Head of caudate nucleus (tissue), 42 donors: ENCODE measurements around the gene SRGAP1.

Source experiments
- DNase-seq, 42 donors: peaks; one replicate each; pipeline versions ENCODE4 v3.0.0 to v3.0.0-alpha.2; 2020 to 2021; ENCODE audit warnings: mixed read lengths in 7 of 42
- intact Hi-C: fragments of 100-400 bp; cut with DNase I; formaldehyde crosslinking; loops from one replicate; pipeline ENCODE4 v1.15.0; 2022

SRGAP1 gene

GRCh38 chr12:63893170-63893569, 48.7 kb downstream of the SRGAP1 start:
- intact Hi-C loops = no loop called here
- no peak for DNase-seq

- intact Hi-C loops = no loop called here
- no peak for DNase-seq
These were observed 49.6 kb downstream of the SRGAP1 start for GRCh38 chr12:63894132-63894531.

GRCh38 chr12:63895841-63896240, 51.3 kb downstream of the SRGAP1 start:
- no peak for DNase-seq
- intact Hi-C loops = no loop called here

DNA sequence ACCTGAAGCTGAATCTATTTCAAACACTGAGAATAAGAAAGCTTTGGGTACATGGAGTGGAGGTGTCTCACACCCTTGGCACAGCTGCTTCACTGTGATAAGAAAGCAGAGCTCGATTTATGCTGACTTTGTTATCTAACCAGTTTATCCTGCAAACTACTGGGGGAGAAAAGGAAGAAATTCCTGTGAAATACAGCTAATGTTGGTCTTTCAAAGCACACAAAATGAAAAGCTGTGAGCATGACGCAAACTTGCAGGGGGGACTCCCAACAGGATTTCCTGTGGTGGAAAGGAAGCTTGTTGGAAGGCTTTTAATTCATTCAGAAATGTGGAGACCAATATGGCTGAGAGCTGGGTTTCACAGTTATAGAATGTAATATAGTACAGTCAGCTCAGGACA, 53.4 kb downstream of the SRGAP1 start:
- peak in 11 of 42 donors; percentile 4 to 60 (median 36) for DNase-seq
- intact Hi-C loops = no loop called here

- intact Hi-C loops = no loop called here
- peak in 2 of 42 donors; percentile 19 to 34 for DNase-seq
These were observed 54.4 kb downstream of the SRGAP1 start for GRCh38 chr12:63898764-63899337.

GRCh38 chr12:63899396-63899795, 54.9 kb downstream of the SRGAP1 start:
- no peak for DNase-seq
- intact Hi-C loops = no loop called here

DNA sequence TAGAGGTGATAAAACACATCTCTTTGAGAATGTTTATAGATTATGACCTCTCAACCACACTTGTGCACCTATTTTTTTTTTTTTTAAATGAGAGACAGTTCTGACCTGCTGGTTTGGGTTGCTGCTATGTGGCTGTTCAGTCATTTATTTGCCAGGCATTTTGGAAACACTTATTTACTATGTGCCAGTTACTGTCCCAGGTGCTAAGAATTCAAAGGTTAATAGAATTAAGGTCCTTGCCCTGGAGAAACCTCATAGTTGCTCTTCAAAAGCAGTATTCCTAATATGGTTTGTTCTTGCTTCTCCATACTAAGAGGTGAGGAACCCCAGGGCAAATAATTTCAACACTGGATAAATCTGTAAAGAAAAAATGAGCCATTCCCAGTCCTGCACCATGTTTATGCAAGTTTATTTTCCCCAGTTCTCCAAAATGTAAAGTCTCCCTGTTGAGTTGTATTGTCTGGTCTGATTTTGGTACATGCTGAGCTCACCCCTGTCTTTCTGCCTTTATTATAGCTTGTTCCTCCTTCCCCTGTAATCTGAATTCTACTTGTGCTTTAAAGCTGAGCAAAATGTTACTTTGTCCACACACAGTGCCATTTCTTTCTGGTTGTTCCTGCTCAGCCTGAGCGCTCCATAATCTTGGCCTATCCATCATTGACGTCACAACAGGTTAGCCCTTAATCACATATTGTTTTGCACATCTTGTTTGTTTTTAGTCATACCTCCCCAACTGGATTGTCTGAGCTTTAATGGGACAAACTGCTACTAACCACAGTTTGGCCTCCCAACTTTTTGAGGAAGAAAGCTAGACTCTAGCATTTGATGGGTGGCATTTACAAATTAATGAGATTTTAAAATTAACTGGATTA, 56.7 kb downstream of the SRGAP1 start:
- DNase-seq = no peak
- intact Hi-C loops = no loop called here

- DNase-seq = no peak
- intact Hi-C loops = no loop called here
These were observed 60.2 kb downstream of the SRGAP1 start for GRCh38 chr12:63904653-63905052.

DNA sequence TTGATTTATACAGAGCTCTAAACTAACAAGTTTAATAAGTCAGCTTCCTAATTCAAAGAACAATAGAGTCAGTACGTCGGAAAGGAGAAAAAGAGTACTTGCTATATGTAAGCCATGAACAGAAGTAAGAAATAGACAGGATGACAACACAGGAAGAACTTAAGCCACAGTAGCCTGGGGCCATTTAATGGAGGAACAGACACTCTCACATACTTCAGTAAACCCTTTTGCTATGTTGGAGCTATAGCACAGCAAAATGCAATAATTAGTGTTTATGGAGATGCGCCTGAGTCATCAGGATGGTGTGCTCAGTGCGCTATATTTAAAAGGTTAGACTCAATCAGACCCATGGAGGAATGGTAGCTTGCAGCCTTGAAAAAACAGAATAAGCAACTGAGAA, 61.0 kb downstream of the SRGAP1 start:
- DNase-seq = no peak
- intact Hi-C loops = no loop called here

- no peak for DNase-seq
- intact Hi-C loops = no loop called here
These were observed 62.4 kb downstream of the SRGAP1 start for GRCh38 chr12:63906876-63907275.

DNA sequence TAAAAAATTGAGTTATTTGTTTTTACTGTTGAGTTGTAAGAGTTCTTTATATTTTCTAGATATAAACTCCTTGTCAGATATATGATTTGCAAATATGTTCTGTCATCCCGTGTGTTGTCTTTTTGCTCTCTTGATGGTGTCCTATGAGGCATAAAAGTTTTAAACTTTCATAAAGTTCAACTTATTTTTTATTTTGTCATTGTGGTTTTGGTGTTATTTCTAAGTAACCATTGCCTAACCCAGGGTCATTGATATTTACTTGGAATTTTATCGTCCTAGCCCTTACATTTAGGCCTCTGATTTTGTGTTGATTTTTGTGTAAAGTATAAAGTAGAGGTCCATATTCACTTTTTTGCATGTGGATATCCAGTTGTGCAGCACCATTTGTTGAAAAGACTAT, 63.1 kb downstream of the SRGAP1 start:
- intact Hi-C loops = no loop called here
- no peak for DNase-seq

- no peak for DNase-seq
- intact Hi-C loops = no loop called here
These were observed 65.2 kb downstream of the SRGAP1 start for GRCh38 chr12:63909746-63910145.

- no peak for DNase-seq
- intact Hi-C loops = no loop called here
These were observed 66.8 kb downstream of the SRGAP1 start for GRCh38 chr12:63911341-63911740.

GRCh38 chr12:63912651-63913050, 68.2 kb downstream of the SRGAP1 start:
- DNase-seq = no peak
- intact Hi-C loops = no loop called here

- DNase-seq = no peak
- intact Hi-C loops = no loop called here
These were observed 69.4 kb downstream of the SRGAP1 start for GRCh38 chr12:63913929-63914328.

DNA sequence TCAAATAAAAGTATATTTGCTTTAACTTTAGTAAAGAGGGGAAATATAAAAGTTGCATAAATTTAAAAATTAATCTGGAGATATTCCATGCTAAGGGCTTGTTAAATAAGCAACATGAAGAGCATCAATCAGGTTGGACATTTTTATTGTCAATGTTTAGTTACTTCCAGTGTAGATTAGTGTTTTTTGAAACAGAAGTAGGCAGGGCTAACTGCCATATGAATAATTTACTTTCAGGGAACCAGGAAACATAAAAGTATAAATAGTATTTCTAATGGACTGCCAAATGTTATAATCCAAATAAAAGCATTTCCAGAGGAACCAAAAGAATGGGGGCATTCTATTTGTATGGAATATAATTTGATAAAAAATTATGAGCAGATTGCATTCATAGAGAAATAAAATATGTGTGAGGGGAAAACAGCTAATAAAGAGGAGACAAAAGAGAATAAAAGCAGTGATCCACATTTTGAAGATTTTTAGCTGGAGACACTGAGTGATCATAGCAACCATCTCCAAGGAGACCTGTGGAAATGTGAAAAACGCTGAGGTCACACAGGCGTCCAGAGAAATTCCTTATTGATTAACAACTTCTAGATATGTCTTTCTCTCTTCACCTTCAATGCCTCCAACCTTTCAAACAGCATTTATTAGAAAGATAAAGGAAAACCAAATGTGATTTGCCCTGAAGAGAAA, 70.8 kb downstream of the SRGAP1 start:
- no peak for DNase-seq
- intact Hi-C loops = no loop called here

GRCh38 chr12:63916561-63917476, 72.3 kb downstream of the SRGAP1 start:
- intact Hi-C loops = no loop called here
- no peak for DNase-seq

- intact Hi-C loops = no loop called here
- DNase-seq = no peak
These were observed 73.0 kb downstream of the SRGAP1 start for GRCh38 chr12:63917477-63917862.
